Panc1 (cell line): ENCODE measurements around the gene TMEM123.
"Not testable (repeated sequence)": the region's sequence is repeated elsewhere in the genome, so short reads cannot be mapped to it uniquely, and the experiment has no call there.

Experiments
- POLR2AphosphoS5 ChIP-seq: IDR thresholded peaks from 2 replicates; pipeline ENCODE4 v1.6.1; 2012; ENCODE audit warnings: mild to moderate bottlenecking, low read depth, low read length, moderate library complexity
- REST ChIP-seq, 2 experiments: IDR thresholded peaks; 2 replicates each; pipeline ENCODE4 v1.6.1; 2011 to 2012; ENCODE audit warnings: low read depth in 2 of 2, control low read depth in 1 of 2, low read length in 1 of 2, mild to moderate bottlenecking in 1 of 2, moderate library complexity in 1 of 2; ENCODE audit not compliant: insufficient read depth in 1 of 2
- SIN3A ChIP-seq: IDR thresholded peaks from 2 replicates; pipeline ENCODE4 v1.6.1; 2012; ENCODE audit warnings: low read depth, mild to moderate bottlenecking, low read length, moderate library complexity, borderline replicate concordance; ENCODE audit not compliant: insufficient read depth
- TCF7L2 ChIP-seq: IDR thresholded peaks from 2 replicates; pipeline ENCODE4 v1.6.1; 2011; ENCODE audit warnings: mild to moderate bottlenecking, low read depth, low read length, inconsistent platforms
- TF ChIP-seq, protein P1 (sequence below): fragments of 450-650 bp; IDR thresholded peaks from 2 replicates; pipeline ENCODE4 v1.5.1; 2017; ENCODE audit warnings: mild to moderate bottlenecking

DNA sequence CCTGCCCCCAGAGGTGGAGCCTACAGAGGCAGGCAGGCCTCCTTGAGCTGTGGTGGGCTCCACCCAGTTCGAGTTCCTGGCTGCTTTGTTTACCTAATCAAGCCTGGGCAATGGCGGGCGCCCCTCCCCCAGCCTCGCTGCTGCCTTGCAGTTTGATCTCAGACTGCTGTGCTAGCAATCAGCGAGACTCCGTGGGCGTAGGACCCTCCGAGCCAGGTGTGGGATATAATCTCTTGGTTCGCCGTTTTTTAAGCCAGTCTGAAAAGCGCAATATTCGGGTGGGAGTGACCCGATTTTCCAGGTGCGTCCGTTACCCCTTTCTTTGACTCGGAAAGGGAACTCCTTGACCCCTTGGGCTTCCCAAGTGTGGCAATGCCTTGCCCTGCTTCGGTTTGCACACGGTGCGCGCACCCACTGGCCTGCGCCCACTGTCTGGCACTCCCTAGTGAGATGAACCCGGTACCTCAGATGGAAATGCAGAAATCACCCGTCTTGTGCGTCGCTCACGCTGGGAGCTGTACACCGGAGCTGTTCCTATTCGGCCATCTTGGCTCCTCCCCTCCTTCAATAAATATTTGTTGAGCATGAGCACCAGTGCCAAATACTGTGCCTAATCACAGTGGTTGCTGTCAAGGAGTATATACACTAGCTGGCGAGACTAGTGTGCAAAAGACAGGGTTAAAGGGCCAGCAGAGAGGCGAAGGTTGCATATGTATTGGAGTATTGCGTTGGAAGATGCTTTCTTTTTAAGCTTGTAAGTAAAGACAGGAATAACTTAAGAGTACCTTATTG lies 77.7 kb downstream of the TMEM123 start:
- TF ChIP-seq, protein P1, sequence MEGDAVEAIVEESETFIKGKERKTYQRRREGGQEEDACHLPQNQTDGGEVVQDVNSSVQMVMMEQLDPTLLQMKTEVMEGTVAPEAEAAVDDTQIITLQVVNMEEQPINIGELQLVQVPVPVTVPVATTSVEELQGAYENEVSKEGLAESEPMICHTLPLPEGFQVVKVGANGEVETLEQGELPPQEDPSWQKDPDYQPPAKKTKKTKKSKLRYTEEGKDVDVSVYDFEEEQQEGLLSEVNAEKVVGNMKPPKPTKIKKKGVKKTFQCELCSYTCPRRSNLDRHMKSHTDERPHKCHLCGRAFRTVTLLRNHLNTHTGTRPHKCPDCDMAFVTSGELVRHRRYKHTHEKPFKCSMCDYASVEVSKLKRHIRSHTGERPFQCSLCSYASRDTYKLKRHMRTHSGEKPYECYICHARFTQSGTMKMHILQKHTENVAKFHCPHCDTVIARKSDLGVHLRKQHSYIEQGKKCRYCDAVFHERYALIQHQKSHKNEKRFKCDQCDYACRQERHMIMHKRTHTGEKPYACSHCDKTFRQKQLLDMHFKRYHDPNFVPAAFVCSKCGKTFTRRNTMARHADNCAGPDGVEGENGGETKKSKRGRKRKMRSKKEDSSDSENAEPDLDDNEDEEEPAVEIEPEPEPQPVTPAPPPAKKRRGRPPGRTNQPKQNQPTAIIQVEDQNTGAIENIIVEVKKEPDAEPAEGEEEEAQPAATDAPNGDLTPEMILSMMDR, result not testable (repeated sequence)
- not testable (repeated sequence) for TF ChIP-seq TCF7L2; SIN3A; POLR2AphosphoS5; REST (IDR thresholded peaks at IDR 0.05; ENCODE audit: insufficient read depth in 1 of 2, low read depth in 2 of 2, low read length in 1 of 2)
